Caco-2 (cell line): Measurements from ENCODE around the gene POLD1. TPM values are rescaled to one million over a fixed set of nuclear protein-coding genes. Genes with fewer than 3 reads are reported as not detected.

Source experiments
- BruUV-seq: library from RNA; stranded (reverse); fragments of 400-500 nt; replicated peaks from 2 replicates; lab custom pipeline; 2021; lab: Mats Ljungman, UMichigan
- CTCF ChIA-PET: fragments of 300-600 bp; sonication (Branson Sonifier 250); formaldehyde crosslinking; loops from one replicate; lab custom pipeline; 2022; ENCODE audit warnings: antibody characterized with exemption; lab: Charles Lee
- POLR2A ChIA-PET: fragments of 300-600 bp; sonication (Branson Sonifier 250); formaldehyde crosslinking; loops from one replicate; lab custom pipeline; 2022; ENCODE audit warnings: antibody characterized with exemption; lab: Charles Lee
- DNase-seq, 2 experiments: peaks; one replicate each; pipeline versions ENCODE4 v3.0.0 to v3.0.0-alpha.2; 2020 to 2022
- H3K27me3 ChIP-seq: replicated peaks from 2 replicates; pipeline ENCODE4 v1.6.0; 2011; ENCODE audit warnings: low read length; ENCODE audit not compliant: control insufficient read depth, insufficient read depth
- H3K36me3 ChIP-seq: 2 replicates; pipeline ENCODE4 v1.5.1; 2011; ENCODE audit warnings: low read length; ENCODE audit not compliant: control insufficient read depth, insufficient read depth
- H3K4me1 ChIP-seq: fragments of 250-450 bp; sonication (Bioruptor Pico); 2 replicates; pipeline ENCODE4 v1.5.1; 2020; ENCODE audit warnings: mild to moderate bottlenecking
- H3K4me3 ChIP-seq: 2 replicates; pipeline ENCODE4 v1.5.1; 2011; ENCODE audit warnings: low read depth, mild to moderate bottlenecking, control low read depth, low read length
- H3K9me3 ChIP-seq: fragments of 250-450 bp; sonication (Bioruptor Pico); 2 replicates; pipeline ENCODE4 v1.5.1; 2020; ENCODE audit warnings: mild to moderate bottlenecking, moderate library complexity
- H3K27ac Mint-ChIP-seq: one replicate; pipeline ENCODE4 v1.8.0; 2022; ENCODE audit warnings: mixed read lengths; ENCODE audit not compliant: unreplicated experiment
- H3K27me3 Mint-ChIP-seq: one replicate; pipeline ENCODE4 v1.8.0; 2022; ENCODE audit warnings: mixed read lengths; ENCODE audit not compliant: insufficient read depth, unreplicated experiment
- H3K36me3 Mint-ChIP-seq: one replicate; pipeline ENCODE4 v1.8.0; 2022; ENCODE audit warnings: mild to moderate bottlenecking, mixed read lengths; ENCODE audit not compliant: insufficient read depth, unreplicated experiment
- H3K4me1 Mint-ChIP-seq: one replicate; pipeline ENCODE4 v1.8.0; 2022; ENCODE audit warnings: low read depth, mixed read lengths; ENCODE audit not compliant: unreplicated experiment
- H3K4me3 Mint-ChIP-seq: one replicate; pipeline ENCODE4 v1.8.0; 2022; ENCODE audit warnings: mild to moderate bottlenecking, moderate library complexity, mixed read lengths; ENCODE audit not compliant: unreplicated experiment
- H3K9me3 Mint-ChIP-seq: one replicate; pipeline ENCODE4 v1.8.0; 2022; ENCODE audit warnings: mixed read lengths; ENCODE audit not compliant: unreplicated experiment
- intact Hi-C: fragments of 100-400 bp; cut with micrococcal nuclease; formaldehyde crosslinking; loops from one replicate; pipeline ENCODE4 v1.10.0; 2022; ENCODE audit not compliant: unreplicated experiment
- total RNA-seq: library from RNA; stranded (reverse); gene quantifications from 2 replicates; pipeline ENCODE4 v1.2.3, GENCODE V29; 2022
- TF ChIP-seq, protein P1 (sequence below), 2 experiments: fragments of 200-600 bp in 1 of 2; IDR thresholded peaks; 1 replicate in 1 of 2; 2 replicates in 1 of 2; pipeline versions ENCODE4 v1.5.1 to v1.8.0; 2011 to 2022; ENCODE audit warnings: antibody characterized with exemption in 1 of 2, control low read depth in 1 of 2, inconsistent platforms in 1 of 2, low read depth in 1 of 2, low read length in 1 of 2, mild to moderate bottlenecking in 1 of 2, moderate library complexity in 1 of 2; ENCODE audit not compliant: insufficient read depth in 1 of 2, severe bottlenecking in 1 of 2, unreplicated experiment in 1 of 2

Gene POLD1
- total RNA-seq, 1 experiment from 2014 or later: 128 TPM

- no peaks in the 10 kb centered on the region for H3K9me3 Mint-ChIP-seq
- POLR2A ChIA-PET: no interaction called here
- H3K4me1 Mint-ChIP-seq: peaks cover 14% of the 10 kb centered on the region
Measured at GRCh38 chr19:50365434-50366306, 18.5 kb upstream of the POLD1 start, which contains the start of gene NAPSA. NAPSA (minus strand) TSS chr19:50365639; CDS start chr19:50365621, 18 bp downstream.

GRCh38 chr19:50368649-50369570 is 15.2 kb upstream of the POLD1 start:
- ChIA-PET POLR2A (interaction anchor here (0.6 to 1.5 kb wide), 4 partner anchors 16 to 181 kb away, joined by 3 to 4 read pairs (median 3); no protein-coding TSS in a partner anchor), CTCF (interaction anchor here (0.6 to 2.0 kb wide), 17 partner anchors 15 to 413 kb away, joined by 3 to 44 read pairs (median 5); partner anchors contain the start of genes JOSD2 and POLD1)
- peaks cover 3% of the 10 kb centered on the region for H3K27me3 Mint-ChIP-seq
- H3K9me3 Mint-ChIP-seq: no peaks in the 10 kb centered on the region
- TSS peak; percentile 32 for BruUV-seq
- intact Hi-C loops: loop anchor here (1.0 to 10.0 kb wide), 5 partner anchors 45 to 556 kb away; no protein-coding TSS in a partner anchor
- Histone ChIP-seq H3K4me1 (no peaks in the 10 kb centered on the region), H3K9me3 (no peaks in the 10 kb centered on the region), H3K36me3 (0 out of 2 replicates have a peak, but pooled peaks cover 1% of the 10 kb centered on the region), H3K27me3 (no peaks in the 10 kb centered on the region), H3K4me3 (peak overlapping the region; percentile 36)
- H3K4me3 Mint-ChIP-seq: peak overlapping the region; percentile 77
- peaks cover 9% of the 10 kb centered on the region for H3K4me1 Mint-ChIP-seq
- DNase-seq: peak; percentile 82 to 88
- peak overlapping the region; percentile 85 for H3K27ac Mint-ChIP-seq
- no peaks in the 10 kb centered on the region for H3K36me3 Mint-ChIP-seq
- TF ChIP-seq, protein P1, sequence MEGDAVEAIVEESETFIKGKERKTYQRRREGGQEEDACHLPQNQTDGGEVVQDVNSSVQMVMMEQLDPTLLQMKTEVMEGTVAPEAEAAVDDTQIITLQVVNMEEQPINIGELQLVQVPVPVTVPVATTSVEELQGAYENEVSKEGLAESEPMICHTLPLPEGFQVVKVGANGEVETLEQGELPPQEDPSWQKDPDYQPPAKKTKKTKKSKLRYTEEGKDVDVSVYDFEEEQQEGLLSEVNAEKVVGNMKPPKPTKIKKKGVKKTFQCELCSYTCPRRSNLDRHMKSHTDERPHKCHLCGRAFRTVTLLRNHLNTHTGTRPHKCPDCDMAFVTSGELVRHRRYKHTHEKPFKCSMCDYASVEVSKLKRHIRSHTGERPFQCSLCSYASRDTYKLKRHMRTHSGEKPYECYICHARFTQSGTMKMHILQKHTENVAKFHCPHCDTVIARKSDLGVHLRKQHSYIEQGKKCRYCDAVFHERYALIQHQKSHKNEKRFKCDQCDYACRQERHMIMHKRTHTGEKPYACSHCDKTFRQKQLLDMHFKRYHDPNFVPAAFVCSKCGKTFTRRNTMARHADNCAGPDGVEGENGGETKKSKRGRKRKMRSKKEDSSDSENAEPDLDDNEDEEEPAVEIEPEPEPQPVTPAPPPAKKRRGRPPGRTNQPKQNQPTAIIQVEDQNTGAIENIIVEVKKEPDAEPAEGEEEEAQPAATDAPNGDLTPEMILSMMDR (IDR thresholded peaks at IDR 0.05; ENCODE audit: insufficient read depth in 1 of 2, low read depth in 1 of 2, low read length in 1 of 2, severe bottlenecking in 1 of 2, unreplicated experiment in 1 of 2): peak; percentile 84 to 92

More at GRCh38 chr19:50365434-50366306, 18.5 kb upstream of the POLD1 start, which contains the start of gene NAPSA:
- H3K4me3 Mint-ChIP-seq: no peak within 1 kb of the TSS
- no peak within 1 kb of the TSS for H3K4me3 ChIP-seq
- H3K36me3 ChIP-seq: 0 out of 2 replicates have a peak, but pooled peaks cover 1% of the 10 kb centered on the region
- intact Hi-C loops: loop anchor here (10.0 kb wide), 1 partner anchor 559 kb away; no protein-coding TSS in a partner anchor
- peaks cover 6% of the 10 kb centered on the region for H3K27me3 Mint-ChIP-seq
- no peaks in the 10 kb centered on the region for H3K9me3 ChIP-seq
- CTCF ChIA-PET: interaction anchor here (0.8 kb wide), 1 partner anchor 9 kb away, joined by 6 read pairs; no protein-coding TSS in a partner anchor
- H3K36me3 Mint-ChIP-seq: peaks cover 5% of the 10 kb centered on the region
- H3K4me1 ChIP-seq: no peaks in the 10 kb centered on the region
- no peak within 1 kb of the TSS for H3K27ac Mint-ChIP-seq
- no peaks in the 10 kb centered on the region for H3K27me3 ChIP-seq
- no TSS peak for BruUV-seq
- TF ChIP-seq, protein P1 (IDR thresholded peaks at IDR 0.05; ENCODE audit: insufficient read depth in 1 of 2, low read depth in 1 of 2, low read length in 1 of 2, severe bottlenecking in 1 of 2, unreplicated experiment in 1 of 2): no peak
- no peak for DNase-seq
